Inflammatory macrophage treated with lipopolysaccharide for 1 hour (primary cell): ENCODE measurements around the gene TRAPPC5.

Experiments used
- DNase-seq, 2 donors: peaks; one replicate each; pipeline ENCODE4 v3.0.0-alpha.2; 2020 to 2022

Gene TRAPPC5

DNA sequence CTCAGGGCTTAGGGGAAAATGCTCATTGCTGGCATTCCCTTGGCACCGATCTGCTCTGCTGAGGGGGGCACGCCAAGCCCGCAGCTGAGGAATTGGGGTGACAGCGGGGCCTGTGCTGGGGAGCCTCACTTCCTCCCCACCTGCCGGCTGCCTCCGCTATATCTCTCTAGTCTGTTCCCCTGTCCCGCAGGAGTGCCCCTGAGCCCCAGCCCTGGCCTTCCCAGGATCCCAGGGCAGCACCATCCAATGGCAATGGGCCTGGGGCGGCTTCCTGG lies 34.3 kb upstream of the TRAPPC5 start:
- DNase-seq = no peak

DNA sequence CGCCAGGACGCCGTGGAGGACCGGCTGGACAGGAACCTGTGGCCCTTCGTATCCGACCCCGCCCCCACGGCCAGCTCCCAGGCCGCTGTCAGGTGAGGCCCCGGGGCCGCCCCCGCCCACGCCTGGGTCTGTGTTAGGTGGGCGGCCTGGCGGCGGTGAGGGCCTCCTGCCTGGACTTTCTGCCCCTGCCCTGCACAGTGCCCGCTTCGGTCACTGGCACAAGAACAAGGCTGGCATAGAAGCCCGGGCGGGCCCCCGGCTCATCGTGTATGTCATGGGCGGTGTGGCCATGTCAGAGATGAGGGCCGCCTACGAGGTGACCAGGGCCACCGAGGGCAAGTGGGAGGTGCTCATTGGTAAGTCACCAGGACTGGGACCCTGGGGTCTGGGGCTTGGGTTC lies 33.5 kb upstream of the TRAPPC5 start:
- DNase-seq = no peak

DNA sequence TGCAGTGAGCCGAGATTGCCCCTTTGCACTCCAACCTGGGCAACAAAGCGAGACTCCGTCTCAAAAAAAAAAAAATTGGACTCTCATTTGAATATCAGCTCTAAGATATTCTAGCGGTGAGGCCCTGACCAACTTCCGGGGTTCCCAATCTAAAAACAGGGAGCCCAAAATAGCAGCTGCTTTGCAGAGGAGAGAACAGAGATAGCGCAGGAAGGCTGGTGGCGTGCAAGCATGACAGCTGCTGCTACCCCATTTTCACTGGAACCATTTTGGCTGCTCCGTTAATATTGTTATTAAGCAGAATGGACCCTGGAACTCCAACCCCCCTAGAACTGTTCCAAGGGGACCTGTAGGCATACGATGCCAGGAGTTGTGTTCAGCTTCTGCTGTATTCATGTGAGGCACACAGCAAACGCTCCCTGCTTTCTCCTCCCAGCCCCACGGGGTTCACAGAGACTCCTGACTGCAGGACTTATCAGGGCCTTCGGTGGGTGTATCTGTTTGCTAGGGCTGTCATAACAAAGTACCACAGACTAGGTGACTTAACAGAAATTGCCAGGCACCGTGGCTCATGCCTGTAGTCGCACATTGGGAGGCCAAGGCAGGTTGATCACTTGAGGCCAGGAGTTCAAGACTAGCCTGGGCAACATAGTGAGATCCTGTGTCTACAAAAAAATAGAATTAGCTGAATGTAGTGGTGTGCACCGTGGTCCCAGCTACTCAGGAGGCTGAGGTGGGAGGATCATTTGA lies 32.2 kb upstream of the TRAPPC5 start:
- no peak for DNase-seq

DNA sequence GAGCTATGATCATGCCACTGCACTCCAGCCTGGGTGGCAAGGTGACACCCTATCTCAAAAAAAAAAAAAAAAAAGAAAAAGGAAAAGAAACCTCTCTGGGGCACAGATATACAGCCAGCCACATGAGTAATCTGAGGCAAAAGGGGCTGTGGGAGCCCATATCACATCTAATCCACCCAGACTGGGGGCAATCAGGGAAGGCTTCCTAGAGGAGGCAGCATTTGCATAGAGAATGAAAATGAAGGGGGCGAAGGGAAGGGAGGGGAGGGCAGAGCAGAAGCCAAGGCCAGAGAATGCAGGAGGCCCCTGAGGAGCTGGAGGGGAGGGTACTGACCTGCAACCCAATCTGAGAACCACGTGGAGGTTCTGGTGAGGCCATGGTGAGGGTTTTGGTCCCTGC lies 30.5 kb upstream of the TRAPPC5 start:
- DNase-seq = no peak

DNA sequence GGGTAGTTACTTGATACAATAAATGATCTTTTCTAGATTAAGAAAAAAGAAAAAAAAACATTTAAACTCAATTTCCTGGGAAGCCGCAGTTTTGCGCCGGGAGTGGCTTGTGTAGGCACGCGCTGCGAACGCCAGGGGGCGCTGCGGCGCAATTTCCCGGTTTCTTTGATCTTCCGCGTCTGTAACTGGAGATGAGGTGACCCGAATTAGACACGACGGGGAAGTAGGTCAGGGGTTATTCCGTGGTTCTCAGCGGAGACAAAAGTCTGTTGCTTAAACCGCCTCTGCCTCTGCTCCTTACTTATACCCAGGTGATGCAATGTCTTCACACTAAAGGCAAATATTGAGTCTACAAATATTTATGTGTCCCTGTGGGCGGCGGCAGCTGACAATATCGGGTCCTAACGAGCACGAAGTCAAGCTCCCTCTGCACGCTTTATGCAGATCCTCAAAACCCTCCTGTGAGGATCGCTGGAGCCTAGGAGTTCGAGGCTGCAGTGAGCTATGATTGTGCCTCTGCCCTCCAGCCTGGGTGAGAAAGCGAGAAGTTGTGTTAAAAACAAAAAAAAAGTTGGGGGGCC lies 28.5 kb upstream of the TRAPPC5 start:
- DNase-seq = peak; percentile 99

DNA sequence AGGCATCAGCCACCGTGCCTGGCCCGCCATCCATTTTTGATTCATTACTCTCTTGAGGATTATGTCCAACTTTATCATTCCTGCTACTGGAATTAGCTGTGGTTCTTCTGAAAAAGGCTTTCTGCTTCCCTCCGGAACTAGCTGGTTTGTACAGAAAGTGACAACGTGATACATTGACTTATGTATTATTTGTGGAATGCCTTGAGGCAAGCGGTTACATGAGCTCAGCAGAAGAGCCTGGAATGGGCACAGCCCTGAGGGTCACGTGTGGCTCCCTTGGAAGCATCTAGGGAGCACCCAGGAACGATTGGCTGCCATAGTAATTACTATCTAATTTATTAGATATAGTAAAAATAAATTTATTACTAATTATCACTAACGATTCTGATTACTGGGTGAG lies 26.2 kb upstream of the TRAPPC5 start:
- no peak for DNase-seq

DNA sequence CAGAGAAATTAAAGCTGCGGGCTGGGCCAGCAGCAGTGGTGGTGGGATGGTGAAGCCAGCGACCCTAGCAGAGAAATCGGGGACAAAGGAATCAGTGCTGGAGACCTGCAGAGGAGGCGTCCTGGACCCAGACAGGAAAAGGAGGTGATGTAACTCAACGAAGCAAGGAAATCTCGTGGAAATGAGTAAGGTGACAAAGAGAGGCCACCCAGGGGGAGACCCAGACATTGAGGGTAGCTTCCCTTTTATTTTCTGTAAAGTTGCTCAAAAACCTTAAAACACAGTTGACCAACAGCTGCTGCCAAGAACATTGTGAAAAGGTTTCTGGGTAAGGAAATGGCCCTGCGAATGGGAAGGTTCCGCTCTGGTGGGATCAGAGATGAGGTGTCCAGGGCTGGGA lies 25.1 kb upstream of the TRAPPC5 start:
- DNase-seq = peak; percentile 91 to 98

DNA sequence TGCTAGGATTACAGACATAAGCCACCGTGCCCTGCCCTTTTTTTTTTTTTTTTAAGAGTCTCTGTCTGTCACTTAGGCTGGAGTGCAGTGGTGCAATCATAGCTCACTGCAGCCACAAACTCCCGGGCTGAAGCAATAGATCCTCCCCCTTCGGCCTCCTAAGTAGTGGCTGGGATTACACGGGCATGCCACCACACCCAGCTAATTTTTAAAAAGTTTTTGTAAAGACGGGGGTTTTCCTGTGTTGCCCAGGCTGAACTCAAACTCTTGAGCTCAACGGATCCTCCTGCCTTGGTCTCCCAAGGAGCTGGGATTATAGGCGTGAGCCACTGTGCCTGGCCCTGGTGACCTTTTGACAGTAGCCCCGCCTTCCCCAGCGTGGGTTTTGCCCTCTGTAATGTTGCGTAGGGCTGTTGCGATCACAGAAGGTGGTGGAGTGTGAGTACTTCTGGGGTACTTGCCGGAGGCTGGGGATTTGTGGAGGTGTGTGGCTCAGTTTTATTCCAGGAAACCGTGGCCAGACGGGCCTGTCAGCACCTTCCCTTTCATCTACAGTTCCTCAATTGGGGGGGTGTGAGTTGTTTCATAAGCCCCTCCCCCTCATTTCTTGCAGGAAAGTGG lies 23.4 kb upstream of the TRAPPC5 start:
- DNase-seq = peak; percentile 96 to 99

DNA sequence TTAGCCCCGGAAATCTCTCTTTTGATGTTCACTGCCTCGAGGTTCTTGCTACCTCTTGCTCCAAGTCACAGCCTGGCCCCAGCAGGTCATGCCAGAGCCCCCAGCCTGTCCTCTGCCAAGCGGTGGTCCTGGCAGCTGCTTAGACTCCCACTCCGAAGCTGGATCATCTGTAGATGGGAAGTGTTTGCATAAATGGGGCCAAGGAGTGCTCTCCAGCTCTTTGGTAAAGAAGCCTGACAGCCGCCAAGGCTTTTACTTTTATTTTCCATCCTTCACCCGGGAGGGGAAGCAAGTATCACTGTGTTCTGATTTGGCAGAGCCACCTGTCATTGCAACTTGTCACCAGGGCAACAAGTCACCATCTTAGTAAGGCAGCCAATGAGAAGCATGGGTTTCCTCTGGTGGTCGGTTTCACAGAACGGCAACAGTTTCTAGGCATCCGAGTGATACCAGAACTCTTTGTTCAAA lies 22.4 kb upstream of the TRAPPC5 start:
- DNase-seq = peak; percentile 57 to 67

DNA sequence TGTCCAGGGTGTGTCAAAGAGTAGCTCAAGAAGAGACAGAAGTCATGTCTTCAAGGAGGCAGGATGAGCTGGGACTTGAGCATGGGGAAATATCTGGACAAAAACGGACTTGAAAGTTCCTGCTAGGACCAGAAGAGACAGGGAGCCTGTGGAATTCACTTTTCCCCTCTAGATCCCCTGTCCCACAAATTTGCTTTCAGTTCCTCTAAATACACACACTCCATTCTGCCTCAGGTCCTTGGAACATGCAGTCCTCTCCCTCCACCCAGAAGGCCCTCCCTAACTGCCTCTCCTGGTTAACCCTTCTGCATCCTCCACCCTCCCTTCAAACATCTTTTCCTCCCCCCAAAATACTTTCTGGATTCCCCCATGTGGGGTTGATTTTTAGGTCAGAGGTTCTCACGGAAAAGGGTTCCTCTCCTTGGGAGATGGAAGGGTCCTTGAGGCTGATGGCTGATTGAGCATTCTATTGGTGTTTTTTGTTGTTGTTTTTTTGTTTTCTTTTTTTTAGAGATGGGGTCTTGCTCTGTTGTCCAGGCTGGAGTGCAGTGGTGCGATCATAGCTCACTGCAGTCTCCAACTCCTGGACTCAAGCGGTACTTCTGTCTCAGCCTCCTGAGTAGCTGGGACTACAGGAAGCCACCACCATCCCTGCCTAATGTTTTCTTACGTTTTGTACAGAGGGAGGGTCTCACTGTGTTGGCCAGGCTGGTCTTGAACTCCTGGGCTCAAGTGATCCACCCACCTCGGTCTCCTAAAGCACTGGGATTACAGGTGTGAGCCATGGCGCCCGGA lies 18.7 kb upstream of the TRAPPC5 start:
- DNase-seq = peak in 1 of 2 donors; percentile 33

DNA sequence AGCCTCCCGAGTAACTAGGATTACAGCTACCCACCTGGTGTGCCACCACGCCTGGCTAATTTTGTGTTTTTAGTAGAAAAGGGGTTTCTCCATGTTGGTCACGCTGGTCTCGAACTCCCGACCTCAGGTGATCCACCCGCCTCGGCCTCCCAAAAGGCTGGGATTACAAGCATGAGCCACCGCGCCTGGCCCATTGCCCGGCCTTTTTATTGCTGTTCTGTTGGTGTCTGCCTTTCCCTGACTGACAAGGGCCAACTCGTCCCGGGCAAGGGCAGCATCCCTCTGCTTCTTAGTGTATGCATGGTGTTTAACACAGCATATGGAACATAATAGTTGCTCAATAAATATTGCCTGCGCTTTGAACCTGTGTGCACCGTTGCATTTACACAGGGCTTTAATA lies 18.0 kb upstream of the TRAPPC5 start:
- DNase-seq = no peak

DNA sequence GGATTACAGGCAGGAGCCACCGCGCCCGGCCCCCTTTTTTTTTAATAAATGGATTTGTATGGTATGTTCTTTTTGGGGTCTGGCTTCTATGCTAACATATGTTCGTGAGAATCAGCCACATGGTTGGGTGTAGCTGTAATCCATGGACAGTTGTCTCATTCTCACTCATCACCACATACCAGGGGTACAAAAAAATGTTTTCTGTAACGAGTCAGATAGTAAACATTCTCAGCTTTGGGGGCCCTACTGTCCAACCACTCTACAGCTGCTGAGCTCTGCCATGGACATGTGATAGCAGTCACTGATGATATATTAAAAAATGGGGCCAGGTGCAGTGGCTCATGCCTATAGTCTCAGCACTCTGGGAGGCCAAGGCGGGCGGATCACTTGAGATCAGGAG lies 16.9 kb upstream of the TRAPPC5 start:
- no peak for DNase-seq

DNA sequence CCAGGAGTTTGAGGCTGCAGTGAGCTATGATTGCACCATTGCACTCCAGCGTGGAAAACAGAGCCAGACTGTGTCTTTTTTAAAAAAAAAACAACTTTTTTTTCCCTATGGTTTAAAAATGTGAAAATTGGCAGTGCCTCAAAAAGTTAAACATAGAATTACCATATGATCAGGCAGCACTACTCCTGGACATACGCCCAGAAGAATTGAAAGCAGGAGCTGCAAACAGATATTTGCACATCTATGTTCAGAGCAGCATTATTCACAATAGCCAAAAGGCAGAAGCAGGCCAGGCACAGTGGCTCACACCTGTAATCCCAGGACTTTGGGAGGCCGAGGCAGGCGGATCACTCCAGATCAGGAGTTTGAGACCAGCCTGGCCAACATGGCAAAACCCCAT lies 15.6 kb upstream of the TRAPPC5 start:
- DNase-seq = no peak

DNA sequence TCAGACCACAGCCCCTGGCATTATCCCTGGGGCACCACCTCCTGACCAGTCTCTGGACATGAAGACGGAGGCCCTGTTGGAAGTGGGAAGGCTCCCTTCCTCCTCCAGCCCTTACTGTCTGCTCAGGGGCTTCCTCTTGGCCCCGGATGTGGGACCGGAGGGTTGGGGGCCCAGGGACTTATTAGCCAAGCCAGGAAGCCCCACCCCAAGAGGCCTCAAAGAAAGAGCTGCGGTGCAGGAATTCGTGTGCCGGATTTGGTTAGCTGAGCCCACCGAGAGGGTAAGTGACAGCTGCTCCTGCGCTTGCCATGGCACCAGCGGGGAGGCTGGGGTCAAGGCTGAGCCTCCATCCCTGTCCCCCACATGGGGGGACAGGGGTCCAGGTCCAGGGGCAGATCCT lies 11.8 kb upstream of the TRAPPC5 start, which contains the start of gene RETN:
Gene RETN (plus strand): TSS at position 208 of the 400 bp plus-strand sequence. CDS start 278 bp downstream, outside the sequence.
- no peak for DNase-seq

DNA sequence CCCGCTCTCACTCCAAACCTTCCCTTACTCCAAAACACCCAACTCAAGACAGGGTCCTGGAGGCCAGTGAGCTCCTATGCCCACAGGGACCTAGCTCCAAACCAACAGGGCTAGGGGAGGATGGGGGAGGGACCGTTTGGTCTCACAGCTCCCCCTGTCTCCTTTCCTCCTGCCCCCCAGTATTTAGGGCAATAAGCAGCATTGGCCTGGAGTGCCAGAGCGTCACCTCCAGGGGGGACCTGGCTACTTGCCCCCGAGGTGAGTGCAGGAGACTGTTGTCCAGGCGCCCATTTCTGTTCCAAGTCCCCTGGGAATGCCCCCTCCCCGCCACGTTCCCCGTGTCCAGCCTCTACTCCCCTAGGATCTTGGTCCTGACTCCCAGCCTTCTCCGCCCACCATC lies 11.0 kb upstream of the TRAPPC5 start:
- no peak for DNase-seq

DNA sequence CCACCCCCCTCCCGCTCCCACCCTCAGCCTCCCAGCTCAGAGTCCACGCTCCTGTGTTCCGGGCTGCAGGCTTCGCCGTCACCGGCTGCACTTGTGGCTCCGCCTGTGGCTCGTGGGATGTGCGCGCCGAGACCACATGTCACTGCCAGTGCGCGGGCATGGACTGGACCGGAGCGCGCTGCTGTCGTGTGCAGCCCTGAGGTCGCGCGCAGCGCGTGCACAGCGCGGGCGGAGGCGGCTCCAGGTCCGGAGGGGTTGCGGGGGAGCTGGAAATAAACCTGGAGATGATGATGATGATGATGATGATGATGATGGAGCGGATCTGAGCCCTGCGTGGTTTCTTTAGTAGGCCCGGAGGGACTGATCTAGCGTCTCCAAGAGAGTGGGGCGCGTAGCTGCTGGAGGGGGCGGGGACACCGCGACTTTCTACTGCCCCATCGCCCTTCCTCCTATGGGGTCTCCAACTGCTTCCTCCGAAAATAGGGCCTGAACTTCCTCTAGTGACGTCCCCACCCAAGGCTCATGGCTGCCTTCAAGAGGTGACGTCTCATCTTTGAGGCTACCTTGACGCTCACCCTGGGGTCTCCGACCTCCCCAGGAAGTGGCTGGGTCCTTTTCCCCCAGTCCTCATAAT lies 10.4 kb upstream of the TRAPPC5 start:
- peak; percentile 44 to 47 for DNase-seq

DNA sequence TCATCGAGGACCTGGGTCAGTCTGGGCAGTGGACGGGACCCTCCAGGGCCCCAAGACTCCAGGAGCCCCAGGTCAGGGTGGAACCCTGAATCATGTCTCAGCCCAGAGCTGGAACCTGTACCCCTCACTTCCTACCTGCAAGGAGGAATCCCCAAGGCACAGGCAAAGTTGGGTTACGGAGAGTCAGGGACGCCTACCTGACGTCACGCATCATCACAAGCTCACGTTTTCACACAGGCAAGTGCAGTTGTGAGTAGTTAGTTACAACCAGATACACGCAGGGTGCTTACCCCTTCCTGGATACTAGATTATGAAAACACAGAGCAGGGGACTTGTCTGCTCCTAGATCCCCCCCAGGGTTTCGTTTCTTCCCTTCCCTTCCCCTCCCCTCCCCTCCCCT lies 9.8 kb upstream of the TRAPPC5 start:
- DNase-seq = no peak

DNA sequence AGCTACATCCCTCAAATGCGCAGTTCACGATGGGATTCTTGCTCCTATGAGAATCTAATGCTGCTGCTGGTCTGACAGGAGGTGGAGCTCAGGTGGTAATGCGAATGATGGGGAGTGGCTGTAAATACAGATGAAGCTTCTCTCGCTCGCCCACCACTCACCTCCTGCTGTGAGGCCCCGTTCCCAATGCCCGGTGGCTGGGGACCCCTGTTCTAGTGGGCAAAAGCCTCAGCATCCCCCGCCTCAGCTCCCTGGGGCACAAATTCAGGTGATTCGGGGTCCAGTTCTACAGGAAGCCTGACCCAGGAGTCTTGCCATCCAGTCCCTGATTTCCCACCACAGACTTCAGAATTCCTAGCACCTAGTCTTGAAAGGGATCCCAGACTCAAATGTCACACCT lies 8.1 kb upstream of the TRAPPC5 start:
- DNase-seq = no peak

DNA sequence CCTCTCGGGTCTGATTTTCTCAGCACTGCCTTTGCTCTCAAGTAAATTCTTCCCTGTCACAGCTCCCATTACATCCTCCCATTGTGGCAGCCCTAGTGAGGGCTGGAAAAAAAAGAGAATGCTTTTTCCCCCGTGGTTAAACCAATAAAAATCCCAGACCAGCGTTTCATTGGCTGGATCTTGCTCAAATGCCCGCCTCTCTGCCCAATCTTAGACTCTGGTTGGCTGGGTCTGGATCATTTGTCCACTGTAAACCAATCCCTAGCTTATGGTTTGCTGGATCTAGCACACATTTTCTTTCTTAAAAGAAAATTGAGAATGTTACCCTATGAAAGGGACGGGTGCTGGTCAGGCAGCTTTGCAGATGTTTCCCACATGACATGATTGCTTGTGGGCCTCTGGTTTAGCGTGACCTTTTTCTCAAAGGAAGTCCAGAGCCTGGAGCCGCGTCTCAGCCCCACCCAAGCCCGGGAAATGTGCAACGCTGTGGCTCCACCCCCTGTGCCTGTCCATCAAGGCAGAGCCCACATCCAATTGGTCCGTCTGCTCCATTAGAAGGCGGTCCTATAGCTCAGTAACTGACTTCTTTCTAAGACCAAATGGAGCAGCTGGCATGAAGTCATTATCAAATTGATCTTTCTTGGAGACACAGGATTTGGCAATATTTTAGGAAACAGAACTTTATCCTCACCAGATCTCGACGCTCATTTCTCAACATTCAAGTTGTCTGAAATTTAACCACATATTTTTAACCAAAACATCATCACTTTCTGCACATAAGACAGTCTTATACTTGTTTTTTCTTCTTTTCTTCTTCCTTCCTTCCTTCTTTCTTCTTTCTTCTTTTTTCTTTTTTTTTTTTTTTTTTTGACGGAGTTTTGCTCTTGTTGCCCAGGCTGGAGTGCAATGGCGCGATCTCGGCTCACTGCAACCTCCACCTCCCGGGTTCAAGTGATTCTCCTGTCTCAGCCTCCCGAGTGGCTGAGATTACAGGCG lies 6.3 kb upstream of the TRAPPC5 start:
- peak; percentile 95 to 98 for DNase-seq

DNA sequence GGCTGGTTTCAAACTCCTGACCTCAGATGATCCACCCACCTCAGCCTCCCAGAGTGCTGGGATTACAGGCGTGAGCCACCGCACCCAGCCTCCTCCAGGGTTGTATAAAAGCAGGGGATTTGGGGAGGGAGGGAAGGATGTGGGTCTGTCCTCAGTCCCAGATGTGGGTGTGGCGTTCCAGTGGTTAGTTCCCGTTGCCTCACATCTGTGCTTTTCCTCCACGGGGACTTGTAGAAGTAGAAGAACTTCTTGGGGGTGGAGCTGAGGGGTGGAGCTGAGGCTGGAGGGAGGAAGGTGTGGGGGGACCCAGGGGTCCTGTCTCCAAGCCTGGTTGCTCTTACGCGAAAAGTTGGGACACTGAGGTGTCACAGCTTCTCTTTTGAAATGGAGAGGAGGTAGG lies 4.3 kb upstream of the TRAPPC5 start:
- peak; percentile 77 to 87 for DNase-seq

DNA sequence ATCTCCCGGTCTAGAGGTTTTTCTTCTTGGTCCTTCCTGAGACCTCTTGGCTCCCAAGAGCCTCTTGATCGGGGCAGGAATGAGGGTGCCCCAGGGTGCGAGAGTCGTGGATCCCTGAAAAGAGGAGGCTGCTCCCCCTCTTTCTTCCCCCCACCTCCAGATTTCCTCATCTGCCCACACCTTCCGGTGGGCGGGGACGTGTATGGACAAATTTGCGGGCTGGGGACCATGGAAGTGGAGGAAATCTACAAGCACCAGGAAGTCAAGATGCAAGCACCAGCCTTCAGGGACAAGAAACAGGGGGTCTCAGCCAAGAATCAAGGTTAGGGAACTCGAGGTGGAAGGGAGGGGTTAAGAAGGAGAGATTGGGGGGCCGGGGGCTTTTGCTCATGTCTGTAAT lies 3.8 kb upstream of the TRAPPC5 start, which contains the start of gene MCEMP1:
Gene MCEMP1 (plus strand): TSS at position 237 of the 400 bp plus-strand sequence. CDS start 31 bp downstream, at position 268.
- peak; percentile 64 to 83 for DNase-seq
